HG03103 (cell line): Measurements from ENCODE around the gene AFF2.
"Not testable (repeated sequence)": the region's sequence is repeated elsewhere in the genome, so short reads cannot be mapped to it uniquely, and the experiment has no call there.

ENCODE experiments used
- ATAC-seq: cut with Tn5 transposase; IDR thresholded peaks from one replicate; pipeline ENCODE4 v1.9.1; 2021; ENCODE audit warnings: low read depth; ENCODE audit not compliant: unreplicated experiment

AFF2 gene

DNA sequence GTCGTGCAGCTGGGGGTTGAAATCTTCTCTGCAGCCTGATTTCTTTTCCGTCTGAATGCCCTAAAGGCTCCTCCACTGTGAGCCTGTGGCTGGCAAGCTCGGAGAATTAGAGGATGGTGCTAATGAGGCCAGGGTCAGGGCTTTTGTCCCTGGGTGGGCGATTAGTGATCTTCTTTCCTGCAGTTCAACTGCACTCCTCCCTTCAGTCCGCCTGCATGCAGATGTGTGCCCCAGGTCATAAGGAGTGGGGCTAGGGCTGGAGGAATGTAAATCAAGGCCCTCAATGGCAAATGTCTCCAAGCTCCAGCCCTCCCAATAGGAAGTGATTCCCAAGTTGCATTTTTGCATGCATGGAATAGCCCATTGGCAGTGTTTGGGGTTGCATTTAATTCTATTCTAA, 405.0 kb downstream of the AFF2 start:
- no peak for ATAC-seq

GRCh38 chrX:148906628-148907027, 406.2 kb downstream of the AFF2 start:
- not testable (repeated sequence) for ATAC-seq

GRCh38 chrX:148909758-148910157, 409.3 kb downstream of the AFF2 start:
- ATAC-seq, result no peak

- no peak for ATAC-seq
Measured at GRCh38 chrX:148913971-148914370, 413.6 kb downstream of the AFF2 start.

- peak; percentile 85 for ATAC-seq
Measured at GRCh38 chrX:148914783-148915182, 414.4 kb downstream of the AFF2 start.

DNA sequence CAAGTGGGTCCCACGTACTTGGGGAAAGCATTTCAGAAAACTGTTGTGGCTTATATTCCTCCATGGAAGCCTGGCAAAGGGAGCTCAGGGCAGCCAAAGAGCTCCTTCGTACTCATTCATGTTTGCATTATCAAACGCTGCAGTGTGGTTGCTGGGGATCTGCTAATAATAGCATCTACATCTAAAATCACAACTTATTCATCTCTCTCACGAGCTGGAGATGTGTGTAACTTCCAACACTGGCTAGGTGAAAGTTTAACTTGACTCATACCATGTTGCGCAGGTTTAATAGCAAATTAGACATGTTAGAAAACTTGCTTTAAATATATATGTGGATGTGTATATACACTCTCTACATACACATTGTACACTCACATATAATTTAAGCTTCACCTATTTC, 415.1 kb downstream of the AFF2 start:
- ATAC-seq, result no peak

DNA sequence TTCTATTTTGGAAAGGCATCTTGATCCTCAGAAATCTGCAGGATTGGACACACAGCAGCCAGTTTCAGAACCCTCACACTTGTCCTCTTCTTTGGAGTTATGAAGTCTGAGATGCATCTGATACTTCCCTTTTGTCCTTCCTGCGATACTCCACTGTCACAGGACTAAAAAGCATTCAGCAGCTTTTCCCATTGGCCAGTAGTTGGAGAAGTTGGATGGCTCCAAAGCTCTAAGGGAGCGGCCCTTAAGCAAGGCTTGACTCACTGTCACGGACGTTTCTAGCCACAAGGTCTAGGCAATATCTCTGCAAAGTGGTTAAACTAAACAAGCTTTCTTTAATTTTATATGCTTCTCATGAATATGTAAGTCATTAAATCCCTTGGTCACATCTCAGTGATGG, 417.0 kb downstream of the AFF2 start:
- no peak for ATAC-seq

GRCh38 chrX:148923631-148924030, 423.2 kb downstream of the AFF2 start:
- ATAC-seq, result no peak

GRCh38 chrX:148926371-148926770, 426.0 kb downstream of the AFF2 start:
- ATAC-seq, result no peak

- ATAC-seq, result no peak
Measured at GRCh38 chrX:148928811-148929210, 428.4 kb downstream of the AFF2 start.

GRCh38 chrX:148929686-148930085, 429.3 kb downstream of the AFF2 start:
- ATAC-seq, result no peak

DNA sequence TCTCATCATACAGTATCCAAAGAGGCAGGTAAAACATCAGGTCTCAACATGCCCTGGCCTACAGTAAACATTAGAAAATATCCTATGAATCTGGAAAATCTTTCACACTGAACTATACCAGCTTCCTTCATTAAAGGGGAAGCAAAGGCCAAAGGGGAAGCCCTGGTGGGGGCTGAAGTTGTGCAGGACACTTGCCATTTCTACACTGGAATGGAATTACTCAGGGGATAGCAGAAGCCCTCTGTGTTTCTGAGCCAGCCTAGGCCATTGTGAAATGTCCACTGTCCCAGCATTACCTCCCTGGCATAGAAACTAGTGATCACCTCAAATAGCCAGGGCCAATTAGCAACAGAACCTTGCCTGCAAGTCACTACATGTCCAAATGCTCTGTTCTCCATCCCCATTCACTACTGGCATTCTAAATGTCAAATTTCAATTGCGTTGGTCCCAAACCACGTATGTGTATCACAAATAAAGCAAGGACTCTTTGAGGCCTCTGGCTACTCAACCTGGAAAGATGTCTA, 429.9 kb downstream of the AFF2 start:
- ATAC-seq, result no peak

DNA sequence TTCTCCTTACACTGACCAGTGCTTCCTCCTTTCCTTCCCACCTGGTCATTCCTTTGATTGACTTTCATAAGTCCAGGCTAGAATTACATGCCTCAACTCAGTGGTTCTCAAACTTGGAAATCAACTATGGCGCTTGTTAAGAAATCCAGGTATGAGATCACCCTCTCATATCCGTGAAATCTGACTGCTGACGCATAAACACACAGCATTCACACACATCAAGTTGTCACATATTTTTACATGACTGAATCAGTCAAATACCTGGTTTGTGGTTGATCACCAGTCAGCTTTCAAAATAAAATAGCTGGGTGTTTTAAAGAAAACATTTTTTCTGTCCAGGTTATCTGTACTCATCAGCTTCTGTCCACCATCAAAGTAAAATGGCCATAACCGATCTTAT, 433.5 kb downstream of the AFF2 start:
- no peak for ATAC-seq

DNA sequence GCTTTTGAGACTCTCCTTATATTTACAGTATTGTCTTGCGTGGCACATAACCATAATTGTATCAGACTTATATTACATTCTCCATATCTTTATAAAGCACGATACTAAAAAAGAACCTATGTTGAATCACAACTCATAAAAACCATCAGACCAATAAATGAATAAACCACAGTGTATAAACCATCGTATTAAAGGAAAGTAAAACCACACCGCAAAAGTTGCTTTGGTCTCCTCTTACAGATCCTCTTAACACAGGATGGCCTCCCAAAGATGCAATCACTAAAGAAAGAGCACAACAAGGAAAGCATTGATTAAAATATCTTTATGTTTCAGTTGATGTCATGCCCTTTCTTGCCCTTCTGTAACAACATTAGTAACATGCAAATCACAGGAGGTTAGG, 437.9 kb downstream of the AFF2 start:
- no peak for ATAC-seq

DNA sequence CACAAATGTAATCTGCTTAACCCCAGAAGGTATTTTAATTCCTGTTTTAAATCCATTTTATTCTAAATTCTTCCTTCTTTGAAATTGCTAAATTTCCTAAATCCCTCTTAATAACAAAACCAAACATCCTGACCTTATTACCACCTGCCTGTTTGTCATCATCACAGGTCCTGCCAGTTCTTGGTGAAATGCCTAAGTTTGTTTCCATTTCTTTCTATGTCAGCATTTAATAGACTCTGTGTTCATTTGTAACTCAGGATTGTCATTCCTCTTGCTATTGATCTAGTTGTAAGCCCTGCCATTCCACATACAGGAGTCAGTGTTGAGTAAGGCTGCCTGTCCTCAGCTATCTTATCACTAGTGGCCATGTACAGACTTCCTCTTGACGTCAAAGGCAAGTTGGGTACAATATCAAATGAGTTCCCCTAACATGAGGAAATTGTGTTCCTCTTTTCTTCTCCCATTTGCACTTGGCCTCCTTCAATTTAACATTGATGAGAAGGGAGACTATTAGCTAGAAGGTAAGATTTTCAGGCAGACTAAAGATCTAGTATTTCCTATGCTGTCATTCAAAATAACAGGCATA, 440.1 kb downstream of the AFF2 start:
- ATAC-seq, result no peak

DNA sequence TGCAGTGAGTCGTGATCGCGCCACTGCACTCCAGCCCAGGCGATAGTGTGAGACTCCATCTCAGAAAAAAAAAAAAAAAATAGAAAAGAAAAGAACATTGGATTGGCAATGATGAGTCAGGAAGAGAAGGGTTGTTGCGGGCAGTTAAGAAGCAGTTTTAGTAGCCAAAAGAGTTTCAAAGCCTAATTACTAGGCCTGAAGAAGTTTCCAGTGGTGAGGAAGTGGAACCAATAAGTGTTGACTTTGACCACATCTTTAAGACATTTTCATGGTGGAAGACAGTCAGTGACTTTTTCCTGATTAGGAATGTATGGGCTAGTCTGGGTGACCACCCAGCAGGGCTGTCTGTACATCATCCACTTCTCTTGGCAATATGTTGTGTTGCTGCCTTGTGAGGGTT, 442.3 kb downstream of the AFF2 start:
- no peak for ATAC-seq

DNA sequence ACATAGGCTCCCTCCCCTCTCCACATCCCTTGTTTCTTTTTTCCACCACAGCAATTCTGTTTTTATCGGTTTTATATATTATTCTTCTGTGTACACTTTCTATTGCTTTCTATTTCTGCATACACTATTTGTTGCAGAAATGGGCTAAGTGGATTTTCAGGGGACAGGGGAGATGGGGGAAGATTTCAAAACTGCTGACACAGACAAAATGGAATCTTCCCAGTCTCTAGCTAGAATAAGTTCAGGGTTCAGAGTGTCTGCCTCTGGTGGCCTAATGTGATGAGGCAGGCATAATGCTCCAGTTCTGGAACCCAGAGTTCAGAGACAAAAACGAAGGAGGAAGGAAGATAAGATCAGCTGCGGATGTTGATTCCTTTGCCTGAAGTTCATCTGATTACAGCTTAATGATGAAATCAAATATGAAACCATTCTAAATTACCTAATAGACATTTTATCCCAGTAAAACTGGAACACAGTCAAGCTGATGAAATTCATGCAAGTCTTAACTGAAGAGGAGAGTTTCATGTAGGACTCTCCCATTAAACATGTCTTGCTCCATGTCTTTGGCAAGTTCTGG, 447.1 kb downstream of the AFF2 start:
- ATAC-seq, result no peak

DNA sequence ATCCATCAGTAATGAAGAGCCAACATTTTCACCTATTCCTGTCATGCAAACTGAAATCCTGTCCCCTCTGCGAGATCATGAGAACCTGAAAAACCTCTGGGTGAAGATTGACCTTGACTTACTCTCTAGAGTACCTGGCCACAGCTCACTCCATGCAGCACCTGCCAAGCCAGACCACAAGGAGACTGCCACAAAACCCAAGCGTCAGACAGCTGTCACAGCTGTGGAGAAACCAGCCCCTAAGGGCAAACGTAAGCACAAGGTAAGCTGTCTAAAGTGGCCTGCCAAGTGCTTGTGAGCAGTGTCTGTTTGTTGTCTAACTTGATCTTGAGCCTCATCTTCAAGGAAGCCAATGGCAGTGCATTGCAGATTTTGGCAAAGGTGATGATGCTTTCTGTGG, 455.9 kb downstream of the AFF2 start:
- no peak for ATAC-seq

DNA sequence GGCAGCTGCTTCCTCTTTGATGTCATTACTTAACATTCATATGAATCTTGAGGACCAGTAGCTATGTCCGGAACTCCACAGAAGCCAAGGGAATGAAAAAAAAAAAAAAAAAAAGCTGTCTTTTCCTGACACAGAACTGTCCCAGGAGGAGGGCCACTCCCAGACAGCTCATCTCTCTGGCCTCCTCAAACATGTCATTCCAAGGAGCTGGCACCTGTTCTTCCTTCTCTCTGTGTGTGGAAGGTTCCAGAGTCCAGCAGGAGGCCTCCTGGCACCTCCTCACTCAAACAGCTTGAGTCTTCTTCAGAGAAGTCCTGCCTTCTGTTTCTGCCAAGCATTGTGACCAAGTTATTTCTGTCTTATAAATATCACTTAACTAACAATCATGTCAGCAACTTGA, 458.5 kb downstream of the AFF2 start:
- ATAC-seq, result no peak

GRCh38 chrX:148960060-148960459, 459.6 kb downstream of the AFF2 start:
- ATAC-seq, result no peak

DNA sequence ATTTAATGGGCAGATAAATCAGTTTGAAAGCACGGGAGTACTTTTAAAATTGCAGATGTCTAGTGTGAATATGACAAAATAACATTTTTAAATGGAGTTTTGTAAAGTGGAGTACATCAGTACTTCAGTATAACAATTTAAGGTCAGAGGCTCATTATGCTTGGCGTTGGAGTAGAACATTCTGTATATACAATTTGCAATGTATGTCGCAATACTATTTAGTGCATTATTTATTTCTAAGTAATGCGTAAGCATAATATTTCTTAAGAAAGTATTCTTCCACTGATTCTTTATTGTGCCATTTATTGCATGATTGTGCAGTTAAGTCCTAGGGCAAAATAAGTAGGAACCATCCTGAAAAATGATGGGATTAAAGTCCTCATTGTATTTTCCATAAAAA, 461.6 kb downstream of the AFF2 start:
- ATAC-seq, result no peak

DNA sequence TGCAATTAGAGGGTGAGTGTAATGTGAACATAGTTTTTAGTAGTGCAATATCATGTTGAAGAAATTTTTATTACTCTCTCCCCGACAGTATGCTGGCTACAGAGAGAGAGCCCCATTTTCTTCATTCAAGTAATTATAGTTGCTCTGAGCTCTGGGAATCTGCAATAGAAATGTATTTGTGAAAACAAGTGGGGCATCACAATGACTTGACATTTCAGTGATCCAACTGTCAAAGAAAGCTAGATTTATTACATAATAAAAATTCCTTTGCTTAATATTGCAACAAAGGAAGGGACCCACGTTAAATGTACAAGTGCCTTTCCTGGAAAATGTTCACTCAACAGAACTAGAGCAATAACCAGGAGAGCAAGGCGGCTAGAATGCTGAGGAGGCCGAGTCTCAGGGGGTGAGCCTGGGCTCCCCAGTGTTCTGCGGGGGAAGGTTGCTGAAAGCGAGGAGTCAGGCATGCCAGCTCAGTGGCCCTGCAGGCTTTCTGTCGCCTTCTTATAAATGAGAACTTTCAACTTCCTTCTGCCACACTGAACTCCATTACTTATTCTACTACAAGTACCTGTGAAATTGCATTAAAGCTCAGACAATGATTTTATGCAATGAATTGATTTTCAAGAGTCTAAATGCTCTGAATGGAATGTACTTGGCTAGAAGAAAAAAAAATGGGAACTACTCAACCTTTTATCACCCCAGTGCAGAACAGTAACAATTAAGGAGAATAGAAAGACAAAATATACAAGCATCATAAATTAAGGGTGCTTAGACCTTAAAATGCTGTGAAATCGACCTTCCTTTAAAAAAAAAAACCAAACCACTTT, 476.4 kb downstream of the AFF2 start:
- no peak for ATAC-seq
